ENCODE measurements around the gene DCTN5.

DNA sequence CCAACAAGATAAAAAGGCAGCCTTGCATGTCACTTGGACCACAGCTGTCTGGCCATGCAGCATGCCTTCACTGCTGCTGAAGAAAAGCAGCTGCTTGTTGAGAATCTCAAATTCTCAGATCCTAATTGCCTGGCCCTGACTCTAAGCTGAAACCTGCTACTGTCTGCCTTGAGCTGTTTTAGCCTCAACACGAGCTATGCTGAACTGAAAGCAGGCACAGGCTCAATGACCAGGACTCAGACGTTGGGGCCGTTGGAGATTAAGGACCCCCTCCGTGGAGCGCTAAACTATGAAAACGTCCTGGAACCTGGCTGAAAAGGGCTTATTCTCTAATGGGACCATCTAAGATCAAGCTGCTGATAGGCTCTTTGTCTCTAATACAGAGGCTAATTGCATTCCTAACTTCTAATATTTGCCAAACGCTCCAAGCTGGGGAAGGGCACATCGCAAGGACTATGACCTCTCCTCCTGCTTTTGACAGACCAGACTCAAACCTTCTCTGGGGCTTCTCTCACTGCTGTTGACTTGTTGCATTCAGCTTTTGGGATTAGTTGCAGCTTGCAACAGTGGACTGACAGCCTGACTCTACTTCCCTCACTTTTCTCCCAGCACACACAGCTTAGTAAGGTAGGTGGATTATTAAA is 32.8 kb downstream of the DCTN5 start:
- TF ChIP-seq, protein P1, sequence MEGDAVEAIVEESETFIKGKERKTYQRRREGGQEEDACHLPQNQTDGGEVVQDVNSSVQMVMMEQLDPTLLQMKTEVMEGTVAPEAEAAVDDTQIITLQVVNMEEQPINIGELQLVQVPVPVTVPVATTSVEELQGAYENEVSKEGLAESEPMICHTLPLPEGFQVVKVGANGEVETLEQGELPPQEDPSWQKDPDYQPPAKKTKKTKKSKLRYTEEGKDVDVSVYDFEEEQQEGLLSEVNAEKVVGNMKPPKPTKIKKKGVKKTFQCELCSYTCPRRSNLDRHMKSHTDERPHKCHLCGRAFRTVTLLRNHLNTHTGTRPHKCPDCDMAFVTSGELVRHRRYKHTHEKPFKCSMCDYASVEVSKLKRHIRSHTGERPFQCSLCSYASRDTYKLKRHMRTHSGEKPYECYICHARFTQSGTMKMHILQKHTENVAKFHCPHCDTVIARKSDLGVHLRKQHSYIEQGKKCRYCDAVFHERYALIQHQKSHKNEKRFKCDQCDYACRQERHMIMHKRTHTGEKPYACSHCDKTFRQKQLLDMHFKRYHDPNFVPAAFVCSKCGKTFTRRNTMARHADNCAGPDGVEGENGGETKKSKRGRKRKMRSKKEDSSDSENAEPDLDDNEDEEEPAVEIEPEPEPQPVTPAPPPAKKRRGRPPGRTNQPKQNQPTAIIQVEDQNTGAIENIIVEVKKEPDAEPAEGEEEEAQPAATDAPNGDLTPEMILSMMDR (IDR thresholded peaks at IDR 0.05): no peak
- TF ChIP-seq POLR2A (IDR thresholded peaks at IDR 0.05): no peak
- no peak for TF ChIP-seq EP300 (IDR thresholded peaks at IDR 0.05)
